SU-DHL-6 (cell line): ENCODE results near the gene HIRIP3.
"Not testable (repeated sequence)": the region's sequence is repeated elsewhere in the genome, so short reads cannot be mapped to it uniquely, and the experiment has no call there.

Experiments used
- H2AFZ ChIP-seq: fragments of 200-600 bp; sonication (generic); 2 replicates; pipeline ENCODE4 v1.6.1; 2014; ENCODE audit warnings: low read depth, mild to moderate bottlenecking, moderate library complexity, mixed read lengths, antibody characterized with exemption, low read length; ENCODE audit not compliant: severe bottlenecking
- H3F3A ChIP-seq: fragments of 200-600 bp; shearing (Covaris generic); 2 replicates; pipeline ENCODE4 v1.6.0; 2016; ENCODE audit warnings: antibody characterized with exemption, mild to moderate bottlenecking; ENCODE audit not compliant: insufficient read depth
- H3K27ac ChIP-seq: fragments of 200-600 bp; sonication (generic); 2 replicates; pipeline ENCODE4 v1.5.1; 2016; ENCODE audit warnings: low read depth, mild to moderate bottlenecking, low read length, moderate library complexity, mixed read lengths
- H3K27me3 ChIP-seq: fragments of 200-600 bp; sonication (generic), shearing (Covaris generic); 2 replicates; pipeline ENCODE4 v1.6.0; 2014; ENCODE audit warnings: mild to moderate bottlenecking, low read length
- H3K36me3 ChIP-seq: fragments of 200-600 bp; sonication (generic); 2 replicates; pipeline ENCODE4 v1.6.1; 2014; ENCODE audit warnings: mild to moderate bottlenecking, low read length, mixed read lengths
- H3K4me2 ChIP-seq: fragments of 300-600, 200-600 bp; shearing (Covaris generic), sonication (generic); 2 replicates; pipeline ENCODE4 v1.6.0; 2014; ENCODE audit warnings: low read length, low read depth, mild to moderate bottlenecking; ENCODE audit not compliant: poor library complexity, severe bottlenecking
- H3K4me3 ChIP-seq: fragments of 200-600 bp; sonication (generic); 2 replicates; pipeline ENCODE4 v1.5.1; 2014; ENCODE audit warnings: antibody characterized with exemption, low read length, mild to moderate bottlenecking, mixed read lengths; ENCODE audit not compliant: insufficient read depth, poor library complexity, severe bottlenecking
- H3K79me2 ChIP-seq: fragments of 200-600 bp; sonication (generic); 2 replicates; pipeline ENCODE4 v1.6.1; 2014; ENCODE audit warnings: mild to moderate bottlenecking, low read length, moderate library complexity; ENCODE audit not compliant: insufficient read depth
- H3K9ac ChIP-seq: fragments of 200-600 bp; sonication (generic); 2 replicates; pipeline ENCODE4 v1.7.0; 2014; ENCODE audit warnings: mild to moderate bottlenecking, low read length
- H3K9me2 ChIP-seq: fragments of 200-600 bp; sonication (generic); replicated peaks from 2 replicates; pipeline ENCODE4 v1.6.1; 2014; ENCODE audit warnings: low read length; ENCODE audit not compliant: insufficient read depth
- H3K9me3 ChIP-seq: fragments of 200-600 bp; sonication (generic); 2 replicates; pipeline ENCODE4 v1.6.1; 2014; ENCODE audit warnings: low read length, mixed read lengths; ENCODE audit not compliant: insufficient read depth
- H4K20me1 ChIP-seq: fragments of 200-600 bp; sonication (generic); 2 replicates; pipeline ENCODE4 v1.6.1; 2014; ENCODE audit warnings: low read depth, mild to moderate bottlenecking, antibody characterized with exemption, low read length, moderate library complexity, mixed read lengths
- EZH2phosphoT487 ChIP-seq: fragments of 200-600 bp; sonication (generic), shearing (Covaris generic); conservative IDR thresholded peaks from 2 replicates; pipeline ENCODE4 v1.6.1; 2018; ENCODE audit warnings: mild to moderate bottlenecking, antibody characterized with exemption, low read length, moderate library complexity, mixed read lengths
- TF ChIP-seq, protein P1 (sequence below): fragments of 200-600 bp; sonication (generic); IDR thresholded peaks from one replicate; pipeline ENCODE4 v1.5.1; 2017; ENCODE audit warnings: antibody characterized with exemption, mild to moderate bottlenecking, low read length, moderate library complexity; ENCODE audit not compliant: insufficient read depth, poor library complexity, severe bottlenecking

HIRIP3 gene

GRCh38 chr16:30016555-30017276, 21.3 kb upstream of the HIRIP3 start:
- Histone ChIP-seq H3K79me2 (no peaks in the 10 kb centered on the region), H3K36me3 (no peaks in the 10 kb centered on the region), H4K20me1 (no peaks in the 10 kb centered on the region), H3K9me3 (no peaks in the 10 kb centered on the region), H3K4me2 (no peak overlapping the region), H3K27ac (no peak overlapping the region), H3F3A (no peaks in the 10 kb centered on the region), H3K27me3 (no peaks in the 10 kb centered on the region), H3K9ac (no peak overlapping the region), H3K4me3 (no peak overlapping the region), H3K9me2 (no peaks in the 10 kb centered on the region), H2AFZ (no peak overlapping the region)
- TF ChIP-seq EZH2phosphoT487, result no peak
- TF ChIP-seq, protein P1, sequence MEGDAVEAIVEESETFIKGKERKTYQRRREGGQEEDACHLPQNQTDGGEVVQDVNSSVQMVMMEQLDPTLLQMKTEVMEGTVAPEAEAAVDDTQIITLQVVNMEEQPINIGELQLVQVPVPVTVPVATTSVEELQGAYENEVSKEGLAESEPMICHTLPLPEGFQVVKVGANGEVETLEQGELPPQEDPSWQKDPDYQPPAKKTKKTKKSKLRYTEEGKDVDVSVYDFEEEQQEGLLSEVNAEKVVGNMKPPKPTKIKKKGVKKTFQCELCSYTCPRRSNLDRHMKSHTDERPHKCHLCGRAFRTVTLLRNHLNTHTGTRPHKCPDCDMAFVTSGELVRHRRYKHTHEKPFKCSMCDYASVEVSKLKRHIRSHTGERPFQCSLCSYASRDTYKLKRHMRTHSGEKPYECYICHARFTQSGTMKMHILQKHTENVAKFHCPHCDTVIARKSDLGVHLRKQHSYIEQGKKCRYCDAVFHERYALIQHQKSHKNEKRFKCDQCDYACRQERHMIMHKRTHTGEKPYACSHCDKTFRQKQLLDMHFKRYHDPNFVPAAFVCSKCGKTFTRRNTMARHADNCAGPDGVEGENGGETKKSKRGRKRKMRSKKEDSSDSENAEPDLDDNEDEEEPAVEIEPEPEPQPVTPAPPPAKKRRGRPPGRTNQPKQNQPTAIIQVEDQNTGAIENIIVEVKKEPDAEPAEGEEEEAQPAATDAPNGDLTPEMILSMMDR, result no peak

- H3K4me2 ChIP-seq, H3K27me3 ChIP-seq, H3F3A ChIP-seq, H3K36me3 ChIP-seq, H3K9ac ChIP-seq, H3K4me3 ChIP-seq, H3K79me2 ChIP-seq, H3K9me2 ChIP-seq, H3K27ac ChIP-seq, H4K20me1 ChIP-seq, H3K9me3 ChIP-seq, H2AFZ ChIP-seq: not testable (repeated sequence)
These were observed 20.0 kb upstream of the HIRIP3 start for GRCh38 chr16:30015450-30015849.

DNA sequence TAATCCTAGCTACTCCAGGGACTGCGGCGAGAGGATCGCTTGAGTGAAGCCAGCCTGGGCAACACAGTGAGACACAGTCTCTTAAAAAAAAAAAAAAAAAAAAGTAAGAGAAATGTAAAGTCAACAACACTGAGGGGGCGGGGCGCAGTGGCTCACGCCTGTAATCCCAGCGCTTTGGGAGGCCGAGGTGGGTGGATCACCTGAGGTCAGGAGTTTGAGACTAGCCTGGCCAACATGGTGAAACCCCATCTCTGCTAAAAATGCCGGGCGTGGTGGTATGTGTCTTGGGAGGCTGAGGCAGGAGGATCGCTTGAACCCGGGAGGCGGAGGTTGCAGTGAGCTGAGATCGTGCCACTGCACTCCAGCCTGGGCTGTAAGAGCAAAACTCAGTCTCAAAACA, 17.2 kb upstream of the HIRIP3 start:
- not testable (repeated sequence) for H3K27me3 ChIP-seq, H3F3A ChIP-seq, H3K36me3 ChIP-seq, H2AFZ ChIP-seq, H3K9me2 ChIP-seq, H3K79me2 ChIP-seq, H3K9me3 ChIP-seq, H3K4me3 ChIP-seq, H4K20me1 ChIP-seq, H3K9ac ChIP-seq, H3K4me2 ChIP-seq, H3K27ac ChIP-seq

DNA sequence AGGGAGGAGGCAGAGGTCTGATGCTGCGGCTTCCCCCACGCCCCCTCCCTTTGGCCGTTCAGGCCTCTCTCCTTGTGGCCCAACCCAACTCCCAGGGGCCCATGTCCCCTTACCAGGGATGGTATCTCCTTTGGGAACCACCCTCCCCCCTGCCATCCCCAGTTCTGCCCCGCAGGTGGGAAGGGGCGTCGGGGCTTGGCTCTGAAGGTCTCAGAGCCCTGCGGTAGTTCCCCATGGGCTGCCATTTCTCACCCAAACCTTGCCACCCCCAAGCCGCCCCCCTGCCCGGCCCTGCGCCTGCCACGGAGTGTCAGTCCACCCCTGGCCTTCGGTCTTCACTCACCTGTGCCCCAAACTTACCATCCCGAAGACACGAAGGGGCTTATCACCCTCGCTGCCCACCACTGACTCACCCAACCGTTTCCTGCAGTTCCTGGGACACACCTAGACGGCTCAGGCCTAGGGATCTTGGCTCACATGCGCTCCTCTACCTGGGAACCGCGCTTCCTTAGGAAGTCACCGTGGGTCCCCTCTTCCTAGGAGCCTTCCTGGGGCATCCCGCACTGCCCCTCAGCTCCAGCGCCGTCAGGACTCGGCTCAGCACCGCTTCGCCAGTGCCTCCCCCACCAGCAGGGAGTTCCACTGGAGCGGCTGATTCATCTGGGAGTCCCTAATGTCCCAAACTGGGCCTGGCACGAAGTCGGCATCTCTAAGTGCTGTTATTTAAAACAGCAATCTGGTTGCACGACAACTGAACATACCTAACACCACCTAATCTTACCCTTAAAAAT, 16.5 kb upstream of the HIRIP3 start:
- Histone ChIP-seq H3K79me2 (no peaks in the 10 kb centered on the region), H3K4me3 (no peak overlapping the region), H3K9me2 (no peaks in the 10 kb centered on the region), H3F3A (no peaks in the 10 kb centered on the region), H3K9me3 (no peaks in the 10 kb centered on the region), H3K4me2 (no peak overlapping the region), H3K36me3 (no peaks in the 10 kb centered on the region), H3K27me3 (no peaks in the 10 kb centered on the region), H4K20me1 (no peaks in the 10 kb centered on the region), H2AFZ (no peak overlapping the region), H3K27ac (no peak overlapping the region), H3K9ac (no peak overlapping the region)
- TF ChIP-seq EZH2phosphoT487, result no peak
- TF ChIP-seq, protein P1, result no peak
